UCSD-AML1 (cell line): ENCODE results near the gene RFPL4AL1.
"Not testable (repeated sequence)": the region's sequence is repeated elsewhere in the genome, so short reads cannot be mapped to it uniquely, and the experiment has no call there.

Experiments
- DNase-seq: peaks from one replicate; lab custom pipeline; 2025; ENCODE audit not compliant: unreplicated experiment; lab: John Stamatoyannopoulos, UW

RFPL4AL1 gene

GRCh38 chr19:55768818-55769217 is at the start of gene RFPL4AL1:
Gene RFPL4AL1, plus strand, starts transcription at chr19:55769118. Its CDS starts 2,687 bp downstream, at chr19:55771805.
- not testable (repeated sequence) for DNase-seq

GRCh38 chr19:55720214-55720746 is 48.6 kb upstream of the RFPL4AL1 start:
- no peak for DNase-seq

GRCh38 chr19:55720801-55721200 is 48.1 kb upstream of the RFPL4AL1 start:
- DNase-seq, result no peak

- DNase-seq, result no peak
These were observed 45.4 kb upstream of the RFPL4AL1 start for GRCh38 chr19:55723491-55723890.

GRCh38 chr19:55730378-55730777 is 38.5 kb upstream of the RFPL4AL1 start:
- not testable (repeated sequence) for DNase-seq

- DNase-seq, result no peak
These were observed 30.6 kb upstream of the RFPL4AL1 start, which contains the start of gene NLRP9 for GRCh38 chr19:55738302-55738701. Gene NLRP9, minus strand, starts transcription at chr19:55738402. Its CDS starts 28 bp downstream, at chr19:55738374.

- no peak for DNase-seq
These were observed 18.2 kb upstream of the RFPL4AL1 start for GRCh38 chr19:55750715-55751114.

GRCh38 chr19:55753401-55753800 is 15.5 kb upstream of the RFPL4AL1 start:
- DNase-seq, result no peak

GRCh38 chr19:55756808-55757207 is 12.1 kb upstream of the RFPL4AL1 start:
- not testable (repeated sequence) for DNase-seq

GRCh38 chr19:55758797-55759196 is 10.1 kb upstream of the RFPL4AL1 start, which contains the start of gene RFPL4A:
Gene RFPL4A, plus strand, starts transcription at chr19:55759097. Its CDS starts 2,704 bp downstream, at chr19:55761801.
- DNase-seq, result not testable (repeated sequence)

GRCh38 chr19:55766466-55766865 is 2.5 kb upstream of the RFPL4AL1 start:
- DNase-seq, result no peak

GRCh38 chr19:55769632-55770031 is 714 bp downstream of the RFPL4AL1 start:
- DNase-seq, result not testable (repeated sequence)

GRCh38 chr19:55777528-55777927 is 8.6 kb downstream of the RFPL4AL1 start:
- peak; percentile 28 for DNase-seq

GRCh38 chr19:55778331-55778730 is 9.4 kb downstream of the RFPL4AL1 start:
- DNase-seq, result no peak

- DNase-seq, result no peak
These were observed 12.2 kb downstream of the RFPL4AL1 start for GRCh38 chr19:55781112-55781511.

- no peak for DNase-seq
These were observed 26.1 kb downstream of the RFPL4AL1 start for GRCh38 chr19:55795021-55795420.

- DNase-seq, result no peak
These were observed 32.5 kb downstream of the RFPL4AL1 start for GRCh38 chr19:55801416-55801815.

- no peak for DNase-seq
These were observed 33.4 kb downstream of the RFPL4AL1 start for GRCh38 chr19:55802281-55802680.

GRCh38 chr19:55809381-55810058 is 40.6 kb downstream of the RFPL4AL1 start:
- peak; percentile 71 for DNase-seq

GRCh38 chr19:55811340-55811739 is 42.4 kb downstream of the RFPL4AL1 start:
- no peak for DNase-seq

- DNase-seq, result no peak
These were observed 43.5 kb downstream of the RFPL4AL1 start for GRCh38 chr19:55812449-55812848.

- no peak for DNase-seq
These were observed 45.0 kb downstream of the RFPL4AL1 start for GRCh38 chr19:55813906-55814305.

- DNase-seq, result no peak
These were observed 51.1 kb downstream of the RFPL4AL1 start for GRCh38 chr19:55820037-55820436.
